ACHN (cell line): ENCODE results near the gene POC1B.

Experiments
- DNase-seq: peaks from one replicate; pipeline ENCODE4 v3.0.0-alpha.2; 2015
- in situ Hi-C: cut with HindIII; loops from 2 replicates; pipeline ENCODE4 v1.10.0; 2017; ENCODE audit warnings: low sequenced_read_pairs, low pct_ligation_motif_present, low pct_unique_long_range_greater_than_20kb

The POC1B gene

DNA sequence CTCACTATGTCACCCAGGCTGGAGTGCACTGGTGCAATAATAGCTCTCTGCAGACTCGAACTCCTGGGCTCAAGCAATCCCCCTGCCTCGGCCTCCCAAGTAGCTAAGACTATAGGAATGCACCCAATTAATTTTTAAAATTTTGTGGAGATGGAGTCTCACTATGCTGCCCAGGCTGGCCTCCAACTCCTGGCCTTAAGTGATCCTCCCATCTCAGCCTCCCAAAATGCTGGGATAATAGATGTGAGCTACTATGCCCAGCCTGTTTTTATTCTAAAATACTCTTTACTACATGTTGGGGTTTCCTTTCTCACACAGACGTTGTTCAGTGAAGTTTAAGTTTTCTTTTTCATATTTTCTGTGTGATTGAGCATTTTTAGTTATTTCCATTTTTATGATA, 112.6 kb downstream of the POC1B start:
- DNase-seq = no peak
- in situ Hi-C loops = no loop called here

DNA sequence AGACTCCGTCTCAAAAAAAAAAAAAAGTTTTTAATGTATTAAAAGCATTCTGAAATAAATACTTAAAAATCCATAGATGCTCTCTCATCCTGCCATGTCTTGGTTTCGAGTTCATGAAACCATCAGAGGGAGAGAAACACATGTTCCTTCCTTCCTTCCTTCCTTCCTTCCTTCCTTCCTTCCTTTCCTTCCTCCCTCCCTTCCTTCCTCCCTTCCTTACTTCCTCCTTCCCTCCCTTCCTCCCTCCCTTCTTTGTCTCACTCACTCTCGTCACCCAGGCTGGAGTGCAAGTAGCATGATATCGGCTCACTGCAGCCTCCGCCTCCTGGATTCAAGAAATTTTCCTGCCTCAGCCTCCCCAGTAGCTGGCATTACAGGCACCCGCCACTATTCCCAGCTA, 113.2 kb downstream of the POC1B start:
- no peak for DNase-seq
- in situ Hi-C loops = no loop called here

DNA sequence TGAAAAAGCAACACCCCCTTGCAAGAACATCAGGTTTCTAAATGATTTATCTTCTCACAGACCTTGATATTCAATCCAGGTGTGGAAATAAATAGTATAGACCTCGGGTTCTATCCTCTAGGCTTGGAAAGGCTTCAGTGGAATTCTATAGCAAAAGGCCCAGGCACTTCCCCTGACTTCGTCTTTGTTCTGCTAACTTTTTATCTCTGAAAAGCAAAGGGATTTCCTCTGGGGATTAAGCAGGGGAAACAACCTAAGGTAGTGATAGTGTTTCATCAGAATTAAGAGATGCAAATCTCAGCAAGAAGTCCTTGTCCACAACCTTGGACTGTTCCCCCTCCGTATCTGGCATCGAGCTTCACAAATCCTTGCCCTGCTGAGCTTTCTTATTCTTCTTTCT, 114.0 kb downstream of the POC1B start:
- in situ Hi-C loops = no loop called here
- DNase-seq = no peak

DNA sequence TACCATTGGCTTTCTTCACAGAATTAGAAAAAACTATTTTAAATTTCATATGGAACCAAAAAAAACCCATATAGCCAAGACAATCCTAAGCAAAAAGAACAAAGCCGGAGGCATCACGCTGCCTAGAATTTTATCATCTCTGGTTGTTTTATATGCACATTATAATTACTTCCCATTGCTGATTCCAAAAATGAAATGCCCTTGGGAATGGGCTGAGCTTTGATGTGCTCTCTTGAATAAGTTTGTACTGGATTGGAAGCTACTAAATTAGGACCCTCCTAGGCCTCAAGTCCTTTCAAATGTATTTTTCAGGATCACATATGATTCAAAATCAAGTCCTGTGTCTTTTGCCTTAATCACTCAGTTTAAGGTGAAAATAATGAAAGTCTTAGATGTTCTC, 114.6 kb downstream of the POC1B start:
- DNase-seq = no peak
- in situ Hi-C loops = no loop called here

DNA sequence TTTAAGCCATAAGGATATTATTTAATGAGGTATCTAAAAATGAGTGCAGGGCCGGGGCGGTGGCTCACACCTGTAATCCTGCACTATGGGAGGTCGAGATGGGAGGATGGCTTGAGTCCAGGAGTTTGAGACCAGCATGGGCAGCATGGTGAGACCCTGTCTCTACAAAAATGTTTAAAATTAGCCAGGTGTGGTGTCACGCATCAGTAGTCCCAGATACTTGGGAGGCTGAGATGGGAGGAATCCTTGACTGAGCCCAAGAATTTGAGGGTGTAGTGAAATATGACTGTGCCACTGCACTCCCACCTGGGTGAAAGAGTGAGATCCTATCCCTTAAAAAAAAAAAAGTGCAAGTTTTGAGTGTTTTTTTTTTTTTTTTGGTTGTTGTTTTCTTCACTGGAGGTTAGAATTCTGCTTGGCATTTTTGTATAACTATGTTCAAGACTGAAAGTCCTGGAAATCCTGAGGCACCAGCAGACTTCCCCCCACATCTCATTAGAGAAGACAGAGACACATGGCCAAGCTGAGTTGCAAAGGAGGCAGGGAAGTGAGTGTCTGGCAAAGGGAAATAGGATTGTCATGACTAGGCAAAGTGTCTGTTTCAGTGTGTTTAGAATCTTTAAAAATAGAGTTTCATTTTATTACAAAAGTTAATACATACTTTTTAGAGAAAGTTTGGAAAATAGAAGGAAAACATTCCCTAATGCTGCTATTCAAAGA, 120.1 kb downstream of the POC1B start:
- DNase-seq = no peak
- in situ Hi-C loops = no loop called here

DNA sequence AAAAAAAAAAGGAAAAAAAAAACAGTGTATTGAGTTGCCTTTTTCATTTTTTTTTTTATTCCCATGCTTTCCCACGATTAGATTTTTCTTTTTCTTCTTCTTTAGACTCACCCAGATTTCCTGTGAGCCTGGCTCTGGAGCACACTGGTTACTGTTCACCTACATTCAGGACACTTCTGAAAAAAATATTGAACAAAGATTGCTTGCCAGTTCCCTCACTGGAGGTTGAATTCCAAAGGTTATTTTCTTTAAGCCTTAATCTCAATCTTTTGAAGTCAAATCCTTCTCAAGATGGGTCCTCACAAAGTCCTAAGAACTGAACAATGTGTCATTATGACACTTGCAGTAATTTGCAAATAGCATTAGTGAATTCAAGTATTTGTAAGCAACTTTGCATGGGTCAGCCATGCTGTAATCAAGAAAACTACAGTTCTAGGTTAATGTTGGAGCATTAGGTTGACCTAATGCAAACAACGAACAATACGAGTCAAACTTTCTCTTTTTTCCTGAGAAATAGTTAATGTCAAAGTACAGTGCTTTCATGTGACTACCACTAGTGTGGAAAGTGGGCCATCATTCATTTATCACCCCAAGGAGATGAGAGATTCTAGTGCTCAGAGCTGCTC, 124.3 kb downstream of the POC1B start:
- in situ Hi-C loops = no loop called here
- DNase-seq = no peak

DNA sequence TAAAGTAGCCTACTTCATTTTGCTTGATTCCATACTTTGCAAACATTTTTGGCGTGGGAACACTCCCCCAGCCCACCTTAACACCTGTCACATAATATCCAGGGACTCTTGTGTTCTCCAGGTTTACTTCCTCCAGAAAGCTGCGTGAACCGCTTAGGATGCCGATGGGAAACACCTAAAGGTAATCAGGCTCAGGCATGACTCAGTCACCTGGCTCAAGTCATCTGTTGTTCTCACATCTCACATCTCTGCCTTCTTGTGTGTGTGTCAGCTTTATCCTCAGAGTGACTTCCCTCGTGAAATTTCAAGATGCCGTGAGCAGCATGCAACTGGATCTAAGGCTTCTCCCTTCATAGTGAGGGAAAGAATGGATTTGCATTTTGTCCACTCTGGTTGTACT, 125.4 kb downstream of the POC1B start:
- DNase-seq = no peak
- in situ Hi-C loops = no loop called here

DNA sequence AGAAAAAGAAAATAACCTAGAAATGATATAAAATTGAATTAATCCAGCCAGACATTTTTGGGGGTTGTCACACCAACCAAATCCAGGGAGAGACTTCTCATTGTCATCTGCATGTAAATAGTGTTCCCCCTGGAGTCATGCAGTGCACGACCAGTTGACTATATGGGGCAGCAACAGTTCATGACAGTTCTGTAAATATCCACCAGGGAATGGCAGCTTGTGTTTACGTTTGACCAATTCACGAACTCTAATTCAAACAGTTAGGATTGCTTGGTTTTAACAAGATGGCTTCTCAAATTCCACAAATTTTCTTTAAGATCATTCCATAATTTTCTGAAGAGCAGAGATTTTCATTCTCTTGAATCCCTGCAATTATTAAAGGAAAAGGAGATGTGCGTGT, 130.1 kb downstream of the POC1B start:
- no peak for DNase-seq
- in situ Hi-C loops = no loop called here

DNA sequence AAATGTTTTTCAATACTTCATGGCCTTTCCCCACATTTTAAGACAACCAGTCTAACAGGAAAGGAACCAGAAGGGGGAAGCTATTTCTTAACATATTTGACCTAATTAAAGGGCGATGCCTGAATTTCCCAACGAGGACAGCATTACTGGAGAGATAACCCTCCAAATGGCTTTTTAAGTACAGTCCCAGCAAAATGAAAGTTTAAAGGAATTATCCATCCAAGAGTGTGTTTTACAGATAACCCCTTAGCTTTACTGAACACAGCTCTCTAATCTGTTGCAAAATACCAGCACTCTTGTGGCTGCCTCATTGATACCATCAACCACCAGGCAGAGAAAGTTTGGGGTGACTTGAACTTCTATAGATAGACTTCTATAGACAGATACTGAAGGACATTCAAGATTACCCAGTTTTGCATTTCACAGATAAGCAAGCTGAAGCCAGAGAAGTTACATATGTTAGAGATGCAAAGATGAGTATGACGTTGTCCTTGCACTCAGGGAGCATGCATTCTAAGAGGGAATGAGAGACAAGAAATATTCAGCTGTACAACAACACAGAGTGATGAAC, 132.2 kb downstream of the POC1B start:
- no peak for DNase-seq
- in situ Hi-C loops = no loop called here

DNA sequence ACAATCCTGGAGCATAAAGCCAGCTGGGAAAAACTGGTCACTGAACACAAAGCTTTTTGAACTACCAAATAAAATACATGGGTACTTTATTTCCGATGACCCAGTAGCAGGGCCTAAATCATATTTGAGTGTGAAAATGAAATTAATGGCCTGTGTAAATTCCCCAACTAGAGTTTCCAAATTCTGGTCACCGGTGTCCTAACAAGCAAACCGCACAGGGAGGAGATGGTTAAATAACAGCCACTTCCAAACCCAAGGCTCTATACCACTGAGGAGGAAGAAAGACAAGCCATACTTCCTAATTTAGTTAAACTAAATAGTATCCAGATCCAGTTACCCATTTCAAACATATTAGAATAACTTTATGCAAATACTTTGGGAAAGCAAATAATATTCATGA, 133.5 kb downstream of the POC1B start:
- in situ Hi-C loops = no loop called here
- no peak for DNase-seq

DNA sequence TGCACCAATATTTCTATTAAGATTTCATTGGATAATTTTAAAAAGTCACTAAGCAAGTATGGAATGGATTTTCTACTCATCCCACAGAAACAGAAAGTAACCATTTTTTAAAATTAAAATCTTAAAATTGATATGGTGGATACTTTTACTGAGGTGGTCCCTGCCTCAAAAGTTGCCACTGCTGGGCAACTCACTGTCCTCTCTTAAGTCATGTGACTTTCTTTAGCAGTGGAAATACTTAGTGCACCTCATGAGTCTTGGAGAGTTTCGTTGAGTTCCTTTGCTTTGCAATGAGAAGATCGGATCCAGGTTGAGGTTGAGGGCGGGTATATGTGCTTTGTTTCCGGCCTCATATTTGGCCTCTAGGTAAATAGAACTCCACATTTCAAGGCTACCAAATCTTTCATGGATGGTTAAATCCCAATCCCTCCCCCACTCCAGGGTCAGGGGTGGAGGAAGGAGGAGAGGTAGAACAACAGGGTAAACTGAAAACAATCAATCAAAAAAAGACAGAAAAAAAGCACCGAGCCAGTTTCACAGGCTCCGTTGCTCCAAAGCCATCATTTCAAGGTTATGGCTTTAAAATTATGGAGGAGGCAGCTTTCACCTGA, 134.0 kb downstream of the POC1B start:
- in situ Hi-C loops = no loop called here
- DNase-seq = no peak

DNA sequence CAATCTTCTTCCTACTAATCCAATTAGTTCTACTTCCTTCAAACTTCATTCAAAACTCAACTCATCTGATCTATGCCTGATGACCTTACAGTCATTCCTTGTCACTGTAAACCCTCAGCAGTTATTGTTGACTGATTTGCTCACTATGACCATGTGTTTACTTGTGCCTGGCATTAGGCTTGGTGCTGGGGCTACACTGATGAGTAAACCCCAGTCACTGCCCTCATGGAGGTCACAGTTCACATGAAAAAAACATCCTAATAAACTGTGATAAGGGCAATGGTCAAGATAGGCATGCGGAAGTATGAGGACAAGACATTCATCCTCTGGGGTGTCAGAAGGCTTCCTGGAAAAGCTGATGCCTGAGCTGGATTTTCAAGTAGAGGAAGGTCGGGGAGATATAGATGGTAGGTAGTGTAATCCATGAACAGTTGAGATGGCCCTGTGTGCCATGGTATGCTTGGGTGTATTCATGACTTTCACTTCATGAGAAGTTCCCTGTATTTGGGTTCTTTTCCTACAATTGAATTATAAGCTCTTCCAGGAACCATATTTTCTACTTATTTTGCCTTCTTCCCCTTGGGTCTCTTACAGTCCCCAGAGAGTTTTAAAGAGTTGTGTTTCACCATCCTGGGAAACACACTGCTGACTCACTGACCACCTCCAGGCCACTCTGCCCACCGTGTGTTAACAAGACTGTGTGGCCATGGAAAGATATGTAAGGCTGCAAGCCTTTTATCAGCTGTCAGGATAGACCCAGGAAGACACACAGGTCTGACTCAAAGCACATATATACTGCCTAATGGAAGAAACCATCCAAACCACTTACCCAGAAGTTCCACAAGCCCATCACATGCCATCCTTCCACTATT, 134.8 kb downstream of the POC1B start:
- DNase-seq = no peak
- in situ Hi-C loops = no loop called here

DNA sequence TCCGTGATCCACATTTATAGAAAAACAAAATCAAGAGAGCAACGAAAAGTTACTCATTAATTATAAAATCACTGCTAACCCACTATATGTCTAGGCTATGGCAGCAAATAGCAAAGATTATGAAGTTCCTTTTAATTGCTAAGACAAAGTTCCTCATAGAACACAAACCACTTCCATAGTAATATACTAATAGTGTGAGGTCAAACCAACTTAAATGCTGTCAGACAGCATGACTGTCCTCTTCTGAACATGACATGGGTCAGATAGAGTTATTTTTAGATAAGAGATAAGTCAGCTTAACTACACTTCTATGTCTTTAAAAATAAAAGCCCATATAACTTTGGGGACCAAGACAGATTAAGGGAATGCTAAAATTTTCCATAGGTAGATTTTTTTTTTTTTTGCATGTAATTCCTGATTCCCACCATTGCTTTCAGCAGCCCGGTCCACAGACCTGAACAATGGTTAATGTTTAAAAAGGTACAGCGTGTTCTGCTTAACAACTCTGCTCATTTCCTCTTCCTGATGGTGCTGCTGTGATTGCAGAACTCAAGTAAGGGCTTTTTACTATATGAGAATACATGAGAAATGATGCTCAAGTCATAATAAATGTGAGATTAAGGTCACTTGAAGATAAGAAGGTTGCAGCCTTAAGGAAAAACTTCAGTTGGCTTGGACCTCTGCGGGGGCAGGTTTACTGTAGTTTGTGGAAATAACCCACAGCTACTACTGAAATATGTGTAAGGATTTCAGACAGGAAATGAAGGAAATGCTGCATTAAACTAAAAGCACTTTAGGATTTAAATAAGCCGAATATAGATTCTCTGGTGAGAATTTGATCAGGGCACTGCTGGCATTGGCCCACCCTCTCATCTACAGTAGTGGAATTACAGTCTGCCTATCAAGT, 135.8 kb downstream of the POC1B start:
- in situ Hi-C loops = no loop called here

DNA sequence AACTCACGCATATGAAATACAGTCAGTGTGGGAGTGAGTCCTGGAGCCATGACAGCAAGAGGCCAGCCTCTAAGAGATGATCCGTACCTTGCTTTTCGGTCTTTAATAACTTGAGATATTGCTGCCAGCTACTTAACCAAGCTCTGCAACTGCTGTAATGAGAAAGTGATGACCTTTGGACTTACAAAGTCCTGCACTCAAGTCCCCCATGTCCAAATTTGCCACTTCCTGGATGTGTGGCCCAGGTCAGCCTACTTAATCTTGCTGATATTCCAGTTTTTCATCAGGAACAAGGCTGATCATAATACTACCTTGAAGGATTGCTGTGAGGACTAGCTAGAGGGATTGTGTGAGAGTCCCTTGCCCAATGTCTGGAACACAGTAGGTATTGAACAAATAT, 139.7 kb downstream of the POC1B start:
- no peak for DNase-seq

More for the DNA sequence above, 135.8 kb downstream of the POC1B start:
- peak; percentile 66 for DNase-seq

DNA sequence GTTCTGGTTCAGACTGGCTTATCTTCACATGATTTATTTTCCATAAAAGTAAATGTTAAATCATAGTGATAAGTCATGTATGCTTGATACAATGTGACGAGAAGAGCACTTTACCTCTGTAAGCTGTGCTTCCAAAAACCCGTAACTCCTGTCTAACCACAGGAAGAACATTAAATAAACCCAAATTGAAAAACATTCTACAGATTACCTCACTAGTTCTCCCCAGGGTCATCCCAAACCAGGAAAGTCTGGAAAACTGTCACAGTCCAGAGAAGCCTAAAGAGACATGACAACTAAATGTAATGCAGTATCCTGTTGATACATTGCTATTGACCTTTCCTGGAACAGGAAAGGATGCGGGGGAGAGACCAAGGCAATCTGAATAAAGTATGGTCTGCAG, 141.0 kb downstream of the POC1B start:
- in situ Hi-C loops = no loop called here
- DNase-seq = no peak

More for the DNA sequence above, 139.7 kb downstream of the POC1B start:
- in situ Hi-C loops = no loop called here

DNA sequence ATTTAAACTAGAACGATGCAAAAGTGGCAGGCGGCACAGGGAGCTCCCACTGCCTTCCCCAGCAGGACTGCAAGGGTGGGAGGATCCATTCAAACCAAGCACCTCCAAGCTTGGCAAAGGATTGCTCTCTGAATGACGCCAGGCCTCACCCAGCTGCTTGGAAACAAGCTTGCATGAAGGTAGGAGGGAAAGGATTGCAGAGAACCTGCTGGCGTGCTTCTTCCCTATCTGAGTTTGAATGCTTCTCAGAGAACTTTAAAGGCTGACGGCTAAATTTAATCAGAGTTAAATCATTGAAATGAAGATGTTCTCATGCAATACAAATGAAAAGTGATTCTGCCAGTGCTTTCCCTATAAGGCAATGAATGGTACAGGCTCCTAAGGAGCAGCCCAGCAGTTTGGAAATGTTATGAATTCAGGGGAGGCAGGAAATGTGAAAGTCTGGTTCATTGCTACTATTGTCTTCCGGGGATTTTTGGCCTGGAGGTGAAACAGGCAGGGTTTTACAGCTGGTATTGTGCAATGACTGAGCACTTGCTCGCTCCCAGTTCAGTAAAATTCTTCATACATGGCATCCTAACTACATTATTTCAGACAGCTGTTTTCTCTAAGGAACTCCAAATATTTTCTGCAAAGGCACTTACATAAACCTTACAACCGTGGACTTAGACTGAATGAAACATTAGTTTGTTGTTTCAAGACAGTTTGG, 141.6 kb downstream of the POC1B start:
- in situ Hi-C loops = no loop called here
- DNase-seq = no peak

DNA sequence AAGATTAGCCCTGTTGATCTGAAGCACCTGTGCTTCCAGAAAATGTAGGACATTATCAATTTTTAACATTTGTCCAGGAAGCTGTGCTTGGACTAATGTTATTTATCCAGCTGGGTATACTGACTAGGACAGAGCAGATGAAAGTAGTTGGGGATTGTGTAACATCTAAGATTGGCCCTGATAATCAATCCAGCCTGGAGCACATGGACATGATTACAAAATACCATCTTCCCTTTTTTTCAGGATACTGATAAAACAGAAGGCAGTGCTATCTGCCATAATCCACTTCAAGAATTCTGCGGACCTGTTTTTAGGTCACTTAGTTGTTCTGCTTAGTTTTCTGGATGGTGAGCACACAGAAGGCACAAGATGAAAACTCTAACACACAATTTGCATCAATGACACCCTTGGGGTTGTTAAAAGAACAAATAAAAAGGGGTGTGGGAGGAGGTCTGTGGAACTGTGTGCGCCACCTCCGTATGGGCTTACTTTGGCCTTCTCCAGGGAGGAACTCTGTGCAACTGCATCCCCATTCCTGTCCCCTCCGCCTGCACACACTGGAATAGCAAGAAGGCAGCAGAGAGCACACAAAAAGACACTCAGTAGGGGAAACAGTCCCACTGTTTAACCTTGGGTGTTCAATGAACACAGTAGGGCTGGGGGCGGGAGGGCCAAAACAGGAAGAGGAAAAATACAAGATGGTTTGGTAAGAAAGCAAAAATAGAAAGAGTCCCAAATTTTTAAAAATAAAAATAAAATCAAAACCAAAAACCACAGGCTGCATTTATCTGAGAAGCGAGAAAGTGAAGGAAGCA, 142.4 kb downstream of the POC1B start:
- DNase-seq = no peak
- in situ Hi-C loops = no loop called here
